ENCODE results near the gene LINGO3. TPM values are rescaled to one million over a fixed set of nuclear protein-coding genes. Genes with fewer than 3 reads are reported as not detected.

Gene LINGO3
- total and polyA plus RNA-seq, 2 of the 4 experiments (the other 2 are of a cell fraction): not detected

DNA sequence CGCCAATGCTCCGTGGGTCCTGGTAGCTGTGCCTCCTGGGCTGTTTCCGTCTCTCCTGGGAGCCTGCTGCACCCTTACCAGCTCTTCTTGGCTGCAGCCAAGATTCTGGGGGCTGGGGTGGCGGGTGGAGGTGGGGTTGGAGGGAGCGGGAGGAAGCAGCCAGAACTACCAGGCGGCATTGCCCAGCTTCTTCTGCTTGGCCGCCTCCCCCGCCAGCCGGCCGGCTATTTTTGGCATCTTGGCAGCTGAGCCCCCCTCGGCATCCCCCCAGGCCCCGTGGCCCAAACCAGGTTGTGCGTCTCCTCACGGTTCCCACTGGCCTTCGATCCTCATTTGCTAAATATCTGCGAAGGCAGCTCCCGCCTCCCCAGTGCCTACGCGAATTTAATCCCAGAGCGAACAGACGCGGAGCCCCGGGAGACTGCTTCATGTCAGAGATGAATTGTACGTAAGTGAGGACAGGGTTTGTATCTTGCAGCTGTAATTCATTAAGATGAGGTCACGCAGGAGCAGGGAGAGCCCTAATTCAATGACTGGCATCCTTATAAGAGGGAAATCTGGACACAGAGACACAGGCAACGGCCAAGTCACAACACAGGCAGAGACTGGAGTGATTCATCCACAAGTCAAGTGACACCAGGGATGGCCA lies 13.1 kb downstream of the LINGO3 start:
- H4K91ac ChIP-seq (ENCODE audit: insufficient read depth, low read depth, low read length): no peak overlapping the region
- WGBS, 2 experiments (ENCODE audit: extremely low coverage in 2 of 2, insufficient read length in 1 of 2): 14% methylated on average over 10 of the region's 26 CpGs; no CpG with 5 or more reads in 1 of the 2 experiments
- no peak overlapping the region for H3K18ac ChIP-seq (ENCODE audit: low read depth, low read length)
- no peak overlapping the region for H2AK9ac ChIP-seq (replicated peaks; ENCODE audit: low read depth, low read length, poor library complexity)
- peak; percentile 53 for ATAC-seq (ENCODE audit: low read depth)
- peaks cover 15% of the 10 kb centered on the region; the same call in 1 of the 2 replicates for H4K20me1 ChIP-seq (ENCODE audit: insufficient read depth, low read length)
- H2BK15ac ChIP-seq (ENCODE audit: low read depth, low read length): no peak overlapping the region
- H2BK20ac ChIP-seq (ENCODE audit: low read depth, low read length): no peak overlapping the region
- CTCF ChIA-PET: interaction anchor here (1.2 kb wide), 1 partner anchor 21 kb away, joined by 3 read pairs; no protein-coding TSS in a partner anchor
- H3K27ac ChIP-seq (ENCODE audit: insufficient read depth, low read length): no peak overlapping the region
- POLR2A ChIA-PET (ENCODE audit: unreplicated experiment): no interaction called here
- peak overlapping the region; percentile 75 for H2AFZ ChIP-seq (replicated peaks; ENCODE audit: low read length, poor library complexity)
- in situ Hi-C loops (cut with MboI; ENCODE audit: low sequenced_read_pairs): no loop called here
- peaks cover 36% of the 10 kb centered on the region for H3K27me3 ChIP-seq (ENCODE audit: control insufficient read depth, insufficient read depth, low read length)
- peak overlapping the region; percentile 23; the same call in 1 of the 2 replicates for H3K4me2 ChIP-seq (ENCODE audit: low read depth, low read length)
- H3K9ac ChIP-seq (ENCODE audit: low read depth, low read length): no peak overlapping the region
- TF ChIP-seq FOS (IDR thresholded peaks at IDR 0.05; ENCODE audit: low read depth, low read length) (no peak), NFE2L2 (IDR thresholded peaks at IDR 0.05; ENCODE audit: low read depth, low read length) (no peak), RAD21 (IDR thresholded peaks at IDR 0.05; ENCODE audit: low read length) (no peak), CHD1 (IDR thresholded peaks at IDR 0.05; ENCODE audit: low read depth, low read length) (no peak), BHLHE40 (IDR thresholded peaks at IDR 0.05; ENCODE audit: low read depth, low read length) (no peak), CEBPB (IDR thresholded peaks at IDR 0.05; ENCODE audit: low read depth, low read length) (no peak)
- TF ChIP-seq, protein P1, sequence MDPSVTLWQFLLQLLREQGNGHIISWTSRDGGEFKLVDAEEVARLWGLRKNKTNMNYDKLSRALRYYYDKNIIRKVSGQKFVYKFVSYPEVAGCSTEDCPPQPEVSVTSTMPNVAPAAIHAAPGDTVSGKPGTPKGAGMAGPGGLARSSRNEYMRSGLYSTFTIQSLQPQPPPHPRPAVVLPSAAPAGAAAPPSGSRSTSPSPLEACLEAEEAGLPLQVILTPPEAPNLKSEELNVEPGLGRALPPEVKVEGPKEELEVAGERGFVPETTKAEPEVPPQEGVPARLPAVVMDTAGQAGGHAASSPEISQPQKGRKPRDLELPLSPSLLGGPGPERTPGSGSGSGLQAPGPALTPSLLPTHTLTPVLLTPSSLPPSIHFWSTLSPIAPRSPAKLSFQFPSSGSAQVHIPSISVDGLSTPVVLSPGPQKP (IDR thresholded peaks at IDR 0.05; ENCODE audit: borderline replicate concordance, low read depth, low read length): no peak
- TF ChIP-seq, protein P2, sequence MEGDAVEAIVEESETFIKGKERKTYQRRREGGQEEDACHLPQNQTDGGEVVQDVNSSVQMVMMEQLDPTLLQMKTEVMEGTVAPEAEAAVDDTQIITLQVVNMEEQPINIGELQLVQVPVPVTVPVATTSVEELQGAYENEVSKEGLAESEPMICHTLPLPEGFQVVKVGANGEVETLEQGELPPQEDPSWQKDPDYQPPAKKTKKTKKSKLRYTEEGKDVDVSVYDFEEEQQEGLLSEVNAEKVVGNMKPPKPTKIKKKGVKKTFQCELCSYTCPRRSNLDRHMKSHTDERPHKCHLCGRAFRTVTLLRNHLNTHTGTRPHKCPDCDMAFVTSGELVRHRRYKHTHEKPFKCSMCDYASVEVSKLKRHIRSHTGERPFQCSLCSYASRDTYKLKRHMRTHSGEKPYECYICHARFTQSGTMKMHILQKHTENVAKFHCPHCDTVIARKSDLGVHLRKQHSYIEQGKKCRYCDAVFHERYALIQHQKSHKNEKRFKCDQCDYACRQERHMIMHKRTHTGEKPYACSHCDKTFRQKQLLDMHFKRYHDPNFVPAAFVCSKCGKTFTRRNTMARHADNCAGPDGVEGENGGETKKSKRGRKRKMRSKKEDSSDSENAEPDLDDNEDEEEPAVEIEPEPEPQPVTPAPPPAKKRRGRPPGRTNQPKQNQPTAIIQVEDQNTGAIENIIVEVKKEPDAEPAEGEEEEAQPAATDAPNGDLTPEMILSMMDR (conservative IDR thresholded peaks at IDR 0.05; ENCODE audit: low read depth, low read length): no peak
- TF ChIP-seq, protein P3, sequence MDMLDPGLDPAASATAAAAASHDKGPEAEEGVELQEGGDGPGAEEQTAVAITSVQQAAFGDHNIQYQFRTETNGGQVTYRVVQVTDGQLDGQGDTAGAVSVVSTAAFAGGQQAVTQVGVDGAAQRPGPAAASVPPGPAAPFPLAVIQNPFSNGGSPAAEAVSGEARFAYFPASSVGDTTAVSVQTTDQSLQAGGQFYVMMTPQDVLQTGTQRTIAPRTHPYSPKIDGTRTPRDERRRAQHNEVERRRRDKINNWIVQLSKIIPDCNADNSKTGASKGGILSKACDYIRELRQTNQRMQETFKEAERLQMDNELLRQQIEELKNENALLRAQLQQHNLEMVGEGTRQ (IDR thresholded peaks at IDR 0.05; ENCODE audit: low read depth, low read length): no peak
- no peak overlapping the region for H3K56ac ChIP-seq (ENCODE audit: extremely low read depth, insufficient read depth, low read length)
- no peak overlapping the region for H2AK5ac ChIP-seq (ENCODE audit: low read depth, low read length)
- no peaks in the 10 kb centered on the region for H3K79me1 ChIP-seq (ENCODE audit: low read depth in 1 of 2, low read length in 2 of 2)
- no peak overlapping the region for H3K23ac ChIP-seq (ENCODE audit: low read depth, low read length)
- H3K4me1 ChIP-seq (ENCODE audit: control insufficient read depth, insufficient read depth, low read length): peaks cover 5% of the 10 kb centered on the region
- no peak overlapping the region for H3K4ac ChIP-seq (ENCODE audit: low read depth, low read length)
- dilution Hi-C loops (cut with HindIII; ENCODE audit: low sequenced_read_pairs, unreplicated experiment): no loop called here
- H2BK5ac ChIP-seq (ENCODE audit: low read depth, low read length, poor library complexity, severe bottlenecking): no peak overlapping the region
- H4K8ac ChIP-seq (ENCODE audit: low read depth in 2 of 2, low read length in 2 of 2): no peak overlapping the region
- intact Hi-C loops (cut with micrococcal nuclease): no loop called here
- H2BK120ac ChIP-seq (ENCODE audit: low read depth, low read length): no peak overlapping the region
- DNase-seq: peak; percentile 54
- no peaks in the 10 kb centered on the region for H3K9me1 ChIP-seq (ENCODE audit: insufficient read depth, low read length)
- no peaks in the 10 kb centered on the region for H3K9me3 ChIP-seq (ENCODE audit: control insufficient read depth, insufficient read depth, low read length)
- no peak overlapping the region for H3K4me3 ChIP-seq (ENCODE audit: insufficient read depth, low read depth, low read length)
- no TSS peak for BruUV-seq (replicated peaks)
- H3K14ac ChIP-seq (replicated peaks; ENCODE audit: low read depth, low read length): no peak overlapping the region
- H3K36me3 ChIP-seq (ENCODE audit: control insufficient read depth, insufficient read depth, low read length): no peaks in the 10 kb centered on the region
- H4K5ac ChIP-seq (ENCODE audit: low read depth, low read length): no peak overlapping the region
